Right lobe of liver (tissue), 4 donors: Measurements from ENCODE around the gene CLEC18B.
"Not testable (repeated sequence)": the region's sequence is repeated elsewhere in the genome, so short reads cannot be mapped to it uniquely, and the experiment has no call there.

ENCODE experiments used
- CTCF ChIP-seq, 4 donors: fragments of 200-600 bp in 3 of 4; fragments of 450-650 bp in 1 of 4; IDR thresholded peaks; one replicate each; pipeline versions ENCODE4 v1.5.1 to v1.8.0; 2016 to 2022; ENCODE audit warnings: antibody characterized with exemption in 4 of 4, mild to moderate bottlenecking in 2 of 4
- POLR2A ChIP-seq: fragments of 450-650 bp; IDR thresholded peaks from one replicate; pipeline ENCODE4 v1.6.1; 2017; ENCODE audit warnings: antibody characterized with exemption, mild to moderate bottlenecking
- donor health status: DM: no; HTN: no; CAD: no.
- donor health status: DM: no; HTN: no; CAD: no.
- donor health status: DM: no; HTN: yes; CAD: no.

- not testable (repeated sequence) for TF ChIP-seq POLR2A; CTCF (IDR thresholded peaks at IDR 0.05)
These were observed 10.3 kb downstream of the CLEC18B start for GRCh38 chr16:74410981-74411380.
